Hindlimb muscle (tissue), 1 donor: ENCODE measurements around the gene FOXG1. TPM values are rescaled to one million over a fixed set of nuclear protein-coding genes. Genes with fewer than 3 reads are reported as not detected.

Source experiments
- DNase-seq: peaks from one replicate; pipeline ENCODE4 v3.0.0-alpha.2; 2013
- polyA plus RNA-seq: library from polyadenylated mRNA; unstranded; fragments of 120-200 nt; gene quantifications from one replicate; pipeline ENCODE4 v1.2.1, GENCODE V29; 2013; ENCODE audit not compliant: insufficient read length

The FOXG1 gene
- not detected for polyA plus RNA-seq

GRCh38 chr14:28766469-28766955 lies at the start of gene FOXG1:
FOXG1 (plus strand) TSS chr14:28766787; CDS start chr14:28767280, 493 bp downstream.
- DNase-seq = no peak

GRCh38 chr14:28719130-28719529 lies 47.5 kb upstream of the FOXG1 start:
- DNase-seq = no peak

DNA sequence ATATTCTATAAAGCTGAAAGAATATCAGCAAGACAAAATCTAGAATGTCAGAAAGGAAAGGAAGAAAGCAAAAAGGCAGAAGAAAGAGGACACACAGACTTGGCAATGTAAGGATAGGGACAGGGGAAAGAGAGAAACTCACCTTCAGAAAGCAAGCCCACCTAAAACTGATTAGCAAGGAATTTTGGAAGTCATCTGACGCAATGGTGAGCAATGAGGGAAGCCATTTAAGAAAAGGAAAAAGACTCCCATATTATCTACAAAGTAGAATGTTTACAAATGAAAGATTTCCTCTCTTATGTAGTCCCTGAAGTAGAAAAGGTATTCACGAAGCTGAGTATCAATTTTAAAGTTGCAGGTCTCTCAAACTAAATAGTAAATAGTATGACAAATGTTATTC lies 35.2 kb upstream of the FOXG1 start:
- DNase-seq = no peak

GRCh38 chr14:28742171-28742846 lies 24.3 kb upstream of the FOXG1 start:
- no peak for DNase-seq

DNA sequence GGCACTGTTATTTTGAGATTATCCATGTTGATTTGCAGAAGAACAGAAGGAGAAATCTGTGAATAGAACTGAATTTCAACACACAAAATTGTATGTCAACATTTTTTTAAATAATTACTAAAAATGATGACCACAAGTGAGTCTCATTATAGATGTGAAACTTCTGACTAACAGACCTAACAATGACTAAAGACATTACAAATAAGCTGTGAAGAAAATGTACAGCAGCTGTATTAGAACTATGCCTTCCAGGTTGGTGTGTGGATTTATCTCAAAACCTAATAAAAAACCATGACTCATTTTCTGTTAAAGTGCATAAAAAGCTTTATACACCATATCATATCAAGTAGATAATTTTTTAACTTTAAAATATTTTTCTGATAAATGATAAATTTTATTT lies 22.5 kb upstream of the FOXG1 start:
- DNase-seq = no peak

GRCh38 chr14:28745176-28745575 lies 21.4 kb upstream of the FOXG1 start:
- DNase-seq = no peak

DNA sequence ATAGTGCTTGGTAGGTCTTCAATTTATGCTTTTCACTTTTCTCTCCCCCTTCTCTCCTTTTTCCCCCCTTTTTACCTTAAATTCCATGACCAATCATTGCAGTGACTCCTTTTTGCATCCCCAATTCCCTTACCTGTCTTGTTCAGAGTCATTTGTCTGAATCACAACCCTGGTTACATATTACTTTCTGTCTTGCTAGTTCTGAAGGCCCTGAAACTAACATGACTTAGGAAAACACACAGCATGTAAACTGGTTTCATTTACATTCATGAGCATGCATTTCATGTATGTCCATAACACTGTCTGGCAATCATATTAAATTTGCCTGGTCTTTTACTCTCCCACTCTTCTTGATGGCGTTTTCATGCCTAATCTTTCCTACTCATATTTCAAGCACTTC lies 20.3 kb upstream of the FOXG1 start:
- DNase-seq = no peak

GRCh38 chr14:28751467-28752058 lies 15.0 kb upstream of the FOXG1 start:
- no peak for DNase-seq

DNA sequence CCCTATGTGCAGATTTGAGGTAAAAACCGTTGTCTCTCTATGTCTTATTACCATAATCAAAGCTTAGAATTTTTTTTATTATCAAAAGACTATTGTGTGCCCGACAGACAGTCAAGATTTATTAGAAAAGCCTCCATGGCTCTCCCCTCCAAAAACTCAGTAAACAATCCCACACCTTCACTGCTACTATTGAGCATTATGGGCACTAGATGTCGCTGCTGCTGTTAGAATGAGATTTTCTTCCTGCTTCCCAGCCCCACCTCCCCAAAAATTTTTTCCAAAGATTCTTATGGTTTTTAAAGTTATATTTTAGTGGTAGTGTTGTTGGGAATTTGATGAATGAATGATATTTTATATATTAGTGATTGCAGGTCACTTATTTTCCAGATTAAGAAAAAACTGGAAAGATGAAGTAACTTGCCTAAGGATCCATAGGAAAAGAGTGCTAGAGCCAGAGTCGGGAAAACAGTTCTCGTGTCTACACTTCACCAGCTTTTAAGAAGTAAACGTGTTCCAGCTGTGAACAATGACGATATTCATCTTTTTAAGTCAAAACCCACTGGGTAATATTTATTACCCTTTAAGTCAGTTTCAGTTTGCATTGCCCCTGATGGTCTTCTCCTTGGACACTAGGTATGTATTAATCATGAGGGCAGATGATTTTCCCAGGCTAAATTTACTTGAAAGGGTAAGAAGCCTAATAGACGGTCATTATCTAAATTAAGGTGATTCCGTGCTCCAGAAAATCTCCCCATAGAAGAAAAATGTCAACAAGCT lies 12.2 kb upstream of the FOXG1 start:
- peak; percentile 60 for DNase-seq

- DNase-seq = no peak
These were observed 11.3 kb upstream of the FOXG1 start for GRCh38 chr14:28755198-28755815.

GRCh38 chr14:28755884-28756268 lies 10.7 kb upstream of the FOXG1 start:
- DNase-seq = no peak

DNA sequence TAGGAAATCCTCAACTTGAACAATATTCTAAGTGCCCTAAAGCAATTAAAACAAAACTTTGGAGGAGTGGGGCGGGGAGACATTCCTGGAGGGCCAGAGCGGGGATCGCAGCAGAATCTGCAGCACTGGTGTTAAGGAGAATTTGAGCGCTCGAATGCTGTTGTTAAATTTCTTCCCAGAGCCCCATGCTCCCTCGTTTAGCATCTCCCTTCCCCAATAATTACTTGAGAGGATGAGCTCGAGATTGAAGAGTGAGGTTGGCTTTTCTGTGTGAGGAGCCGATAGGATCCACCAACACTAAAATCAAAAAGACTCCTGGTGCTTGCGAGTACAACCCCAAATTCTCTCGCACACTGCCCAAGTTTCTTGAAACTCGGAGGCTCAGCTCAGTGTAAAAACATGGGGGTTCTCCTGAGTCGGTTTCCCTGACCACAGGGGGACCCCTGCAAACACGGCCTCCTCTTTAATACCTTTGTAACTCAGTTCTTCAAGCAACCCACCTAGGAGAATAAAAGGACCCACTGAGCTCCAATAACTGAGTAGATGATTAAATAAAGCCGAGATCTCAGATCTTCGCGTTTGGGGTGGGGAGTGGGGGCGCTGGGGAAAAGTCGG lies 10.2 kb upstream of the FOXG1 start:
- DNase-seq = no peak

- DNase-seq = no peak
These were observed 9.6 kb upstream of the FOXG1 start for GRCh38 chr14:28756884-28757570.

GRCh38 chr14:28757786-28758185 lies 8.8 kb upstream of the FOXG1 start:
- DNase-seq = no peak

GRCh38 chr14:28758253-28758884 lies 8.2 kb upstream of the FOXG1 start:
- no peak for DNase-seq

DNA sequence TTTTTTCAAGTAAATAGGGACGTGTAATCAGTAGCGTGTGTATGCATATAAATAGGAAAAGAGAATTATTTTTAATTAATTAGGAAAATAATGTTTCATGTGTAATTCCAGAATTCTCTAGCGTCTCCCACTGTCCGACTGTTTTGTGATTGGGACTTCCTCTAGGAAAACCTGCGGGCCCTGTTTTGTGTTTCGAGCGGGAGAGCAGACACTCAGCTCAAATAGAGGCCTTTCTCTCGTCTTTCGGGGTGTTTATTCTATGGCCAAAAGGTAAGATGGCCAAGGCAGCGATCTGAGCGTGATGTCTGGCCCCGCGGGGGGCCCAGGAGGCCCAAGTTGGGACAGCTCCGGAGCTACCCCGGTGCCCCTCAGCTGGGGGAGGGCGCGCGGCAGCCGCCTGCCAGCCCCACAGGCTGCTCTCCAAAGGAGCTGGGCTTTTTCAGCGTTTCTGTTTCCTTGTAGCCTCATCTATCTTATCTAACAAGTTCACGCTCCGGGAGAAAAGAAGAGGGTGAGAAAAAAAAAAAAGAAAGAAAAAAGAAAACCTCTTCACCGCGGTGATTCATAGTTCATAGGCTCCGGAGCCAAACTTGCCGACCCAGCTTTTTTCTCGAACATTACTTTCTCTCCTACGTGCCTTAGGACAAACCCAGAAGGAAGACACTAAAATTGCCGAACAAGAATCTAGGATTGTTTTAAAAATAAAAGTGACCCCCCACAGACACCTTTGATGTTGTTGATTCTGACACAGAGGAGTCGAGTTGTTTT lies 7.5 kb upstream of the FOXG1 start:
- no peak for DNase-seq

- DNase-seq = no peak
These were observed 6.8 kb upstream of the FOXG1 start for GRCh38 chr14:28759653-28760313.

- DNase-seq = no peak
These were observed 6.1 kb upstream of the FOXG1 start for GRCh38 chr14:28760431-28760996.

GRCh38 chr14:28761438-28762291 lies 4.9 kb upstream of the FOXG1 start:
- DNase-seq = no peak
